WTC11 (cell line): ENCODE data around the gene TOGARAM2. TPM values are rescaled to one million over a fixed set of nuclear protein-coding genes. Genes with fewer than 3 reads are reported as not detected.

Experiments used
- ATAC-seq: fragments of 200-7000 bp; cut with Tn5 transposase; 2 replicates; pipeline ENCODE4 v1.10.0; 2021; ENCODE audit warnings: mild to moderate bottlenecking, moderate library complexity
- CTCF ChIA-PET: fragments of 300-600 bp; sonication (Branson Sonifier 250); formaldehyde crosslinking; loops from one replicate; lab custom pipeline; 2021; ENCODE audit warnings: antibody characterized with exemption; lab: Charles Lee
- POLR2A ChIA-PET: fragments of 350-600 bp; sonication (Branson Sonifier 250); formaldehyde crosslinking; loops from one replicate; lab custom pipeline; 2021; ENCODE audit warnings: antibody characterized with exemption; lab: Charles Lee
- DNase-seq: peaks from one replicate; pipeline ENCODE4 v3.0.0; 2021; ENCODE audit warnings: low spot score
- H3K27ac Mint-ChIP-seq: 2 replicates; pipeline ENCODE4 v1.8.0; 2021; ENCODE audit warnings: mixed read lengths
- H3K27me3 Mint-ChIP-seq: 2 replicates; pipeline ENCODE4 v1.8.0; 2021; ENCODE audit warnings: low read depth, mild to moderate bottlenecking, moderate library complexity, mixed read lengths
- H3K36me3 Mint-ChIP-seq: 2 replicates; pipeline ENCODE4 v1.8.0; 2021; ENCODE audit warnings: mixed read lengths
- H3K4me1 Mint-ChIP-seq: 2 replicates; pipeline ENCODE4 v1.8.0; 2022; ENCODE audit warnings: mixed read lengths
- H3K4me3 Mint-ChIP-seq: 2 replicates; pipeline ENCODE4 v1.8.0; 2021; ENCODE audit warnings: mild to moderate bottlenecking, moderate library complexity, mixed read lengths
- H3K9me3 Mint-ChIP-seq: 2 replicates; pipeline ENCODE4 v1.8.0; 2021; ENCODE audit warnings: mixed read lengths
- AFF4 ChIP-seq: sonication (generic); formaldehyde crosslinking; IDR thresholded peaks from 2 replicates; pipeline ENCODE4 v1.8.1; 2023; ENCODE audit warnings: mild to moderate bottlenecking, missing genetic modification reagents, borderline replicate concordance
- ATF6 ChIP-seq: sonication (generic); formaldehyde crosslinking; IDR thresholded peaks from 2 replicates; pipeline ENCODE4 v1.8.1; 2023; ENCODE audit warnings: mild to moderate bottlenecking, missing genetic modification reagents
- CREM ChIP-seq: sonication (generic); formaldehyde crosslinking; IDR thresholded peaks from 2 replicates; pipeline ENCODE4 v1.8.1; 2022; ENCODE audit warnings: mild to moderate bottlenecking, missing genetic modification reagents, moderate library complexity
- E2F4 ChIP-seq: sonication (generic); formaldehyde crosslinking; IDR thresholded peaks from 2 replicates; pipeline ENCODE4 v1.8.1; 2022; ENCODE audit warnings: low read depth, mild to moderate bottlenecking, moderate library complexity, missing genetic modification reagents, borderline replicate concordance
- FOXK1 ChIP-seq: sonication (generic); formaldehyde crosslinking; IDR thresholded peaks from 2 replicates; pipeline ENCODE4 v1.8.0; 2022; ENCODE audit warnings: mild to moderate bottlenecking, moderate library complexity, missing genetic modification reagents
- FOXP4 ChIP-seq: sonication (generic); formaldehyde crosslinking; IDR thresholded peaks from 2 replicates; pipeline ENCODE4 v1.8.0; 2022; ENCODE audit warnings: mild to moderate bottlenecking, missing genetic modification reagents
- IRF2 ChIP-seq: sonication (generic); formaldehyde crosslinking; IDR thresholded peaks from 2 replicates; pipeline ENCODE4 v1.8.0; 2022; ENCODE audit warnings: low read depth, missing genetic modification reagents, borderline replicate concordance
- KAT7 ChIP-seq: sonication (generic); formaldehyde crosslinking; IDR thresholded peaks from 2 replicates; pipeline ENCODE4 v1.8.1; 2023; ENCODE audit warnings: missing genetic modification reagents, mild to moderate bottlenecking, borderline replicate concordance
- MLX ChIP-seq: sonication (generic); formaldehyde crosslinking; IDR thresholded peaks from 2 replicates; pipeline ENCODE4 v1.8.1; 2023; ENCODE audit warnings: mild to moderate bottlenecking, missing genetic modification reagents, moderate library complexity
- NFE2L1 ChIP-seq: sonication (generic); formaldehyde crosslinking; IDR thresholded peaks from 2 replicates; pipeline ENCODE4 v1.8.1; 2023; ENCODE audit warnings: missing genetic modification reagents
- NR1H2 ChIP-seq: sonication (generic); formaldehyde crosslinking; IDR thresholded peaks from 2 replicates; pipeline ENCODE4 v1.9.0; 2021; ENCODE audit warnings: mild to moderate bottlenecking, moderate library complexity, missing genetic modification reagents
- OVOL2 ChIP-seq: fragments of 250-450 bp; sonication (Bioruptor Pico); IDR thresholded peaks from 2 replicates; pipeline ENCODE4 v1.9.0; 2021; ENCODE audit warnings: mild to moderate bottlenecking, borderline replicate concordance
- RORB ChIP-seq: fragments of 250-450 bp; sonication (Bioruptor Pico); IDR thresholded peaks from 2 replicates; pipeline ENCODE4 v1.9.0; 2021; ENCODE audit warnings: mild to moderate bottlenecking
- TEAD1 ChIP-seq: sonication (generic); formaldehyde crosslinking; IDR thresholded peaks from 2 replicates; pipeline ENCODE4 v1.8.0; 2022; ENCODE audit warnings: mild to moderate bottlenecking, missing genetic modification reagents
- ZBTB21 ChIP-seq: sonication (generic); formaldehyde crosslinking; IDR thresholded peaks from 2 replicates; pipeline ENCODE4 v1.8.1; 2023; ENCODE audit warnings: mild to moderate bottlenecking, missing genetic modification reagents, borderline replicate concordance
- ZNF263 ChIP-seq: sonication (generic); formaldehyde crosslinking; IDR thresholded peaks from 2 replicates; pipeline ENCODE4 v1.8.1; 2022; ENCODE audit warnings: low read depth, mild to moderate bottlenecking, moderate library complexity, missing genetic modification reagents
- ZNF396 ChIP-seq: fragments of 250-450 bp; sonication (Bioruptor Pico); IDR thresholded peaks from 2 replicates; pipeline ENCODE4 v1.8.0; 2021; ENCODE audit warnings: mild to moderate bottlenecking, moderate library complexity, borderline replicate concordance
- ZNF671 ChIP-seq: fragments of 250-450 bp; sonication (Bioruptor Pico); IDR thresholded peaks from 2 replicates; pipeline ENCODE4 v1.8.0; 2021; ENCODE audit warnings: mild to moderate bottlenecking
- total RNA-seq: library from RNA; stranded (reverse); gene quantifications from 3 replicates; pipeline ENCODE4 v1.2.3, GENCODE V29; 2021
- TF ChIP-seq, protein P1 (sequence below): sonication (generic); formaldehyde crosslinking; IDR thresholded peaks from 2 replicates; pipeline ENCODE4 v1.8.1; 2022; ENCODE audit warnings: missing genetic modification reagents, borderline replicate concordance
- TF ChIP-seq, protein P2 (sequence below): fragments of 250-450 bp; sonication (Bioruptor Pico); conservative IDR thresholded peaks from 2 replicates; pipeline ENCODE4 v1.9.0; 2021; ENCODE audit warnings: mild to moderate bottlenecking

Gene TOGARAM2
- total RNA-seq, 1 experiment from 2014 or later: 1.0 TPM

DNA sequence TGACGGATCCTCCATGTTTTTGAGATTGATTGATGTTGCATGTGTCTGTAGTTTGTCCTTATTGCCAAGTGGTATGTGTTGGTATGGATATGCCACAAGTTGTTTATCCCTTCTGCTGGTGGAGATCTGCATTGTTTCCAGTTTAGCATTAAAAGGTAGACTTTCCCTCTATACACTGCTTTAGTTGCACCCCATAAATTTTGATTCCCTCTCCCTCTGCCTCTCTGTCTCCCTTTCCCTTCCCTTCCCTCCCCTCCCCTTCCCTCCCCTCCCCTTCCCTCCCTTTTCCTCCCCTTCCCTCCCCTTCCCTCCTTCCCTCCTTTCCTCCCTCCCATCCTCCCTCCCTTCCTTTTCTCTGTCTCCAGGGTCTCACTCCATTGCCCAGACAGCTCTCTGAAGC, 18.6 kb upstream of the TOGARAM2 start (continued):
- TF ChIP-seq E2F4 (CRISPR knock-in tag) (no peak), ZBTB21 (CRISPR knock-in tag) (no peak)
- TF ChIP-seq, all 79 proteins: peak for 0

DNA sequence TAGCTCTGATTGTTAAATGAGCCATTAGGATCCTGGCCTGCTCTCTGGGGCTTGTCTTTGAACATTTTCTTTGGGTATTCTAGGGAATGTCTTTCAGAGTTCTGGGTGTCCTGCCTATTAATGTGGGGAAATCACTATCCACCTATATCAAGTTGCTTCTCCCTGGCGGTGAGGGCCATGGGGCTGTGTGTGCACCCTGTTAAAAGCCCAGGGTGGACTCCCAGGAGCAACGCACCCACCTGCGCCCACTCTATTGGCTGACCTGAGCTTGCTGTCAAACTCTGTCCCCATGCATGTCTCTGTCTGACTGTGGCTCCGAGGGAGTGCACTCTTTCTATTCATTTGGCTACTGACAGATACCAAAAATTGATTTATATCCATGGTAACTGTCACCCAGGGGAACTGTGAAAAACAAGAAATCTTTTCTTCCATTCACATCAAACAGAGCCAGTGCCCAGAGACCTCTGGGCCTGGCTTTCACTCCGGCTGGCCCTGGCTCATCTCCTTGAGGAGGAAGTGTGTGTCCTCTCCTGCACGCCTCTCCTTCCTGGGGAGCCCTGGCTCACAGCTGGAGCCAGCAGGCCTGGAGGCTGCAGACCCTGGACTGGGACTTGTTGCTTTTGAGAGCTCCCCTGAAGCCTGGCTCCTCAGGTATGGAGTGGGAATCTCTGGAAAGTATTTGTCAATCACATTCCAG, 10.5 kb upstream of the TOGARAM2 start:
- H3K4me3 Mint-ChIP-seq: no peak overlapping the region
- H3K27ac Mint-ChIP-seq: no peak overlapping the region
- TF ChIP-seq ZNF396 (CRISPR knock-in tag): no peak
- no peak for TF ChIP-seq IRF2 (CRISPR knock-in tag)
- TF ChIP-seq FOXP4 (CRISPR knock-in tag): no peak
- TF ChIP-seq FOXK1 (CRISPR knock-in tag): no peak
- TF ChIP-seq, protein P1, sequence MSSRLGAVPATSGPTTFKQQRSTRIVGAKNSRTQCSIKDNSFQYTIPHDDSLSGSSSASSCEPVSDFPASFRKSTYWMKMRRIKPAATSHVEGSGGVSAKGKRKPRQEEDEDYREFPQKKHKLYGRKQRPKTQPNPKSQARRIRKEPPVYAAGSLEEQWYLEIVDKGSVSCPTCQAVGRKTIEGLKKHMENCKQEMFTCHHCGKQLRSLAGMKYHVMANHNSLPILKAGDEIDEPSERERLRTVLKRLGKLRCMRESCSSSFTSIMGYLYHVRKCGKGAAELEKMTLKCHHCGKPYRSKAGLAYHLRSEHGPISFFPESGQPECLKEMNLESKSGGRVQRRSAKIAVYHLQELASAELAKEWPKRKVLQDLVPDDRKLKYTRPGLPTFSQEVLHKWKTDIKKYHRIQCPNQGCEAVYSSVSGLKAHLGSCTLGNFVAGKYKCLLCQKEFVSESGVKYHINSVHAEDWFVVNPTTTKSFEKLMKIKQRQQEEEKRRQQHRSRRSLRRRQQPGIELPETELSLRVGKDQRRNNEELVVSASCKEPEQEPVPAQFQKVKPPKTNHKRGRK (CRISPR knock-in tag): no peak
- no peak for TF ChIP-seq ZNF263
- TF ChIP-seq TEAD1 (CRISPR knock-in tag): no peak
- no peak for TF ChIP-seq AFF4
- no peak for TF ChIP-seq MLX (CRISPR knock-in tag)
- TF ChIP-seq CREM (CRISPR knock-in tag): no peak
- no peak for TF ChIP-seq RORB
- no peak for TF ChIP-seq NR1H2
- TF ChIP-seq ZNF671 (CRISPR knock-in tag): no peak
- no peak for TF ChIP-seq KAT7 (CRISPR knock-in tag)
- TF ChIP-seq ATF6: no peak
- TF ChIP-seq OVOL2 (CRISPR knock-in tag): no peak
- TF ChIP-seq, protein P2, sequence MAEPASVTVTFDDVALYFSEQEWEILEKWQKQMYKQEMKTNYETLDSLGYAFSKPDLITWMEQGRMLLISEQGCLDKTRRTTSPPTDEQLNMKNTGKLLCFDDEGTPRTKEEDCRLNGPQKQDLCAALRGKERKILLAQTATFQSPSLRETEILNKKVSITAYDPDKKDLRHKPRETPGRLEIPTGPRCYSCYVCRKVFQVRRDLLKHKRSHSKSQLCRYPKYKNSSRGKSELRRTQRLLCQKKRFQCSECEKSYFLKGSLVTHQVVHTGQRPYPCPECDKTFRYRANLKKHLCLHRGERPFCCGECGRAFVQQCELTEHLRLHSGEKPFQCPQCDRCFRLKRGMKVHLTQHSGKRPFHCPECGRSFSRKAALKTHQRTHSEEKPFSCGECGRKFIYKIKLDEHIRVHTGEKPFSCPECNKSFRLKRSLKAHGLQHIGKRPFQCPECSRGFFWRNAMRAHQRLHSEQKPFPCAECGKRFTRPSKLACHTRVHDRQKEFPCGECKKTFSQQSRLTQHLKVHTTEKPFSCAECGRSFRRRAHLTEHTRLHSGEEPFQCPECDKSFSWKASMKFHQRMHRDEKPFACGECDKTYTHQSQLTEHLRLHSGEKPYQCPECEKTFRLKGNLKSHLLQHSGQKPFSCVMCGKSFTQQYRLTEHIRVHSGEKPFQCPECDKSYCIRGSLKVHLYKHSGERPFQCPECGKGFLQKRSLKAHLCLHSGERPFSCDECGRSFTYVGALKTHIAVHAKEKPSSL (CRISPR knock-in tag): no peak
- no peak for TF ChIP-seq NFE2L1 (CRISPR knock-in tag)
- no peaks in the 10 kb centered on the region for H3K4me1 Mint-ChIP-seq
- H3K27me3 Mint-ChIP-seq: no peaks in the 10 kb centered on the region
- ATAC-seq (no peak), DNase-seq (no peak)
- H3K36me3 Mint-ChIP-seq: no peaks in the 10 kb centered on the region
- ChIA-PET CTCF (interaction anchor here (0.8 to 1.0 kb wide), 3 partner anchors 9 to 339 kb away, joined by 3 read pairs; no protein-coding TSS in a partner anchor), POLR2A (no interaction called here)
- 0 out of 2 replicates have a peak, but pooled peaks cover 2% of the 10 kb centered on the region for H3K9me3 Mint-ChIP-seq
